HT1080 (cell line): ENCODE results near the gene LYPD1. TPM values are rescaled to one million over a fixed set of nuclear protein-coding genes. Genes with fewer than 3 reads are reported as not detected.
A peak's percentile ranks its signal among the peaks of the same experiment; 100 is the strongest.

ENCODE experiments used
- DNase-seq: peaks from one replicate; pipeline ENCODE4 v3.0.0-alpha.2; 2015; ENCODE audit warnings: low read depth
- total RNA-seq: library from RNA; depleted of rRNA; stranded (reverse); fragments of >200 nt; shearing (Covaris generic); gene quantifications from 2 replicates; pipeline ENCODE4 v1.2.3, GENCODE V29; 2014

The LYPD1 gene
- total RNA-seq, 1 experiment from 2014 or later, result 51.6 TPM

DNA sequence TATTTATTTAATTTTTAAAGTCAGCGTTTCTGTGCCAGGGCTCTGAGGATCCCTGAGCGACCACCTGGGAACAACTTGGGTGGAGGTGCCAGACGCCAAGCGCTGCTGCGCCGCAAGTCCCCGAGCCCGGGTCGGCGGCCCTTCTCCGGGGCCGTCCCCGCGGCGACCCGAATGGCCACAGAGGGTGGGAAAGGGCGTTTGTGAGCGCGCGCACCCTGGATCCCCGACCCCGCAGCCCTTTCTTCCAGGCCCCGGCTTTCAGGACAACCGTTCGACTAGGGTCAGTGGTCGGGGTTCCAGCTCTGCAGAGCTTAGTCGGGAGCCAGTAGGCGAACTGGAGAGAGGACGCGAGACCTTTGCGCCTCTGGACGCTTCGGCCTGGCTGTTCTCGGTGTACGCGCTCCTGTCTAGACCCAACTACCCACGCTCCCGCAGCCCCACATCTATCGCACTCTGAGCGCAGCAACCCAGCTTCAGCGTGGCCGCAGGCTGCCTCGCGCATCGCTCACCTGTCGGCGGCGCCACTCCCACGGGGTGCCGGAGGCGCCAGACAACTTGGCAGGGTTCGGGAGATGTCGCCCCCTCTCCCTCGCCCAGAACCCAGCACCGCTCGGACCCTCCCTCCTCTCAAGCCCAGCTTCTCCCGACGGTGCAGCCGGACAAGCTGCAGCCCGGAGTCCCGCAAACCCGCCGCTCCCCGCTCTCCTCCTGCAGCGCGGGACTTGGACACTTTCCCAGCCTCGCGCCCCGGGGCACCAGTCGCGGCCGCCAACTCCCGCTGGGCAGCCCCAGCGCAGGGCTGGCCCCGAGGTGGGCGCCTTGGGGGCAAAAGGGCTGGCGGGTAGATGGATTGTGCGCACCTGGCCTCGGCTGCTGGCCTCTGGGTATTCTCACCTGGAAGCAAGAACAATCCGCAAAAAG lies 758 bp downstream of the LYPD1 start:
- peak; percentile 20 for DNase-seq

- DNase-seq, result no peak
Observed at GRCh38 chr2:132668189-132668823, 1.7 kb downstream of the LYPD1 start.

DNA sequence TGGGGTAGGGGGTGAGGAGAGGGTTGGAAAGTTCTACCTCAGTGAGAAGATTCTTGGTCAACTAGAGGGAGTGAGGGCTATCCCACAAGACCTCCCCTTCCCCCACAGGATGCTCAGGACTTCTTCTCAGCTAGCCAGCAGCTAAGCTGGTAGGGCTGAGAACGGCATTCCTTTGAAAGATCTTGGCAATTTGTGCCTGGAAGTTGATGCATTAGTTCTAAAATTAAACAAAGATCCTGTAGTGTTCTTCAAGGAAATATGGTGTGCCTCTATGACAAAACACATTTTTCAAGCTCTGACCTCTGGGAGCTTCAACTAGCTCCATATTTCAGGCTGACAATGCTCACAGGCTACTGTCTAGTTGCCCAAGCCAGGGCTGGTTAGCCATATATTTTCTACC lies 2.3 kb downstream of the LYPD1 start:
- DNase-seq, result no peak

- DNase-seq, result no peak
Observed at GRCh38 chr2:132665401-132666140, 4.4 kb downstream of the LYPD1 start.

GRCh38 chr2:132664096-132664495 lies 5.9 kb downstream of the LYPD1 start:
- DNase-seq, result no peak

DNA sequence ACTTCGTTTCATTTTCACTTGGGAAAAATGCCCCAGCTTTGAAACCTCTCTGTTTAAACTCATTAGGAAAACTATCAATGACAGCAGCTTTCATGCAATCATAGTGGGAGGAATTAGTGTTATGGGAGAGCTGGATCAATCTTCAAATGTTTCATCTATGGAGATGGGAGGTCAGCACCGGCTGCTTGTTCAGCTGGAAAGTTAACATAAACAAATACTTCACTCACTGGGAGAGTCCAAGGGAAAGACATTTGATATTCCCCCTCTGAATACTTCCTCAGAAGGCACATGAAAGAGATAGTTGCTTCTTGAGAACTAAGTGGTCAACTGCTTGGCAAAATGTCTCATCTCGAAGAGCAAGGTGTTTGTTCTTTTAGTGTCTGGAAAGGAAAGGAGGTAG lies 7.3 kb downstream of the LYPD1 start:
- no peak for DNase-seq

DNA sequence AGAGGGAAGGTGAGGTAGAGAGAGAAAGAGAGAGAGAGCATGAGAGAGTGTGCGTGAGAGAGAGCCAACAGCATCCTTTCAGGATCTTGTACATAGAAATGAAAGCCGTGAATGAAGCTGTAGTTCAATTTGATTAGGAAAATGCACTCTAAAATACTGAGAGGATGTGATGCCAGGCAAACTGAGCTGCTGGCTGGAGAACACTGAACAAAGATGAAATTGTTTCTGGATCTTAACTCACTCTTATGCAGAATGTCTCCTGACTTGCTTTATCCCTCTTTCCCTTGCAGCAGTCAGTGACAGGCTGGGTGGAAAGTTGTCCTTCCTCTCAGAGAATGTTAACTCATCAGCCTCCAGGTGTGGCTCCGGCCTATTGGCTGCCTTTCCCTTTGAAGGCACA lies 10.7 kb downstream of the LYPD1 start:
- no peak for DNase-seq

DNA sequence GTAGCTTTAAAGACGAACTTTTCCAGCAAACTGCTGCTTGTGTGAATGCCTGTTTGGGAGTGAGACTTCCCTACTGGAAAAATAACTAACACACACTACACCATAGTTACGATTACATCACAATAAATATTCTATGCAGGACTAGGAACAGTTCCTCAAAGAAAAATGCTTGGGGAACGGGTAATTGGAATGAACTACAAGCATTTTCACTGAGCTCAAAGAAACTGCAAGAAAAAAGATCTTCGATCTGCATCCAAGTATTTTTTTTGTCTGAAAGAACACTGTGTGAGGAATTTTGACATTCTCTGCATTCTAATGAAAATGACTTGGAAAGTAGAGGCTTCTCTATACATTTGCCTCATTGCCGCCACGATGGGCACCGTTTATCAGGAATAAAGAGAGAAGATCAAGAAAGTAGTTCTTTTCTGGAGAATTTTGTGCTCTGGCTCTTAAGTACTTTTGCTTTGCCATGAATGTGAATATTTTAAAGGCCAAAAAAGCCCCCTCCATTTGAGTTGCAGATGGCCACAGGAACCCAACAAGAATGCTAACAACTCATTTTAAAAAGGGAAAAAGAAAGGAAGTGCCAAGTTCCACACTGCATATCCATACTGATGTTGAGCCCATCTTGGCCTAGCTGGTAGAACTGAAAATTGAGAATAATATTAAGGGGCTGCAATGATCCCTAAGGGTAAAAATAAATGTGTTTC lies 13.6 kb downstream of the LYPD1 start:
- no peak for DNase-seq

DNA sequence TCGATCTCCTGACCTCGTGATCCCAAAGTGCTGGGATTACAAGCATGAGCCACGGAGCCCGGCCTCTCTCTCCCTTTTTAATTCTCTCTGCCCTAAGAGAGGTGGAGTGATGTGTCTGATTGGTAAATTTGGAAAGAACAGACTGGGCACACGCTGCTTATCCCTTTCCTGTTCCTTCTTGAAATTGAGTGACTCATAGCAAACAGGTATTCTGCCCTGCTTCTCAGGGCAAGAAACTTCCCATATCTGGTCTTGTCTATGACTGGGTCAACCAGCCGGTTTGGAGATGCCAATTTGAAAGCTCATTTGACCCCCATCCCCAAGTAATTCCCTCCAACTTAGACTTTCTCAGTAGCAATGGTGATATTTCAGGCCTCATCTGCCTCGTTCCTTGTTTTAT lies 15.0 kb downstream of the LYPD1 start:
- DNase-seq, result no peak

GRCh38 chr2:132654335-132654734 lies 15.7 kb downstream of the LYPD1 start:
- no peak for DNase-seq

DNA sequence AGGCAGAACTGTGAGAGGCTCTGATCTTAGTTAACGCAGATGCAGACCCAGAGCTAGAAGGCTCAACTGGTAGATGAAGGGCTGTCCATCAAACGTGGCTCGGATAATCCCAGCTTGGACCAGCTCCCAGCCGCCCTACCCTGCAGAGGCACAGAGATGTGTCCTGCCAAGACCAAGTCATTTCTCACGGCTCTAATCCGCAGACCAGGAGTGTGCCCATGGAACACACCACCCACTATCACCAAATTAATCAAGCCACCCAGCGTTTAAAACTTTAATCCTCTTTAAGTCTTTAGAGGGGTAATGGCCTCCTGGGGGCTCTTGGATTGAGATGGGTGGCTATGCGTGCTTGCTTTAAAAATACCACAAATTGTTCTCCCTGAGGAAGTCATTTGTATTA lies 17.5 kb downstream of the LYPD1 start:
- DNase-seq, result no peak

GRCh38 chr2:132651115-132652045 lies 18.6 kb downstream of the LYPD1 start:
- DNase-seq, result peak; percentile 46

DNA sequence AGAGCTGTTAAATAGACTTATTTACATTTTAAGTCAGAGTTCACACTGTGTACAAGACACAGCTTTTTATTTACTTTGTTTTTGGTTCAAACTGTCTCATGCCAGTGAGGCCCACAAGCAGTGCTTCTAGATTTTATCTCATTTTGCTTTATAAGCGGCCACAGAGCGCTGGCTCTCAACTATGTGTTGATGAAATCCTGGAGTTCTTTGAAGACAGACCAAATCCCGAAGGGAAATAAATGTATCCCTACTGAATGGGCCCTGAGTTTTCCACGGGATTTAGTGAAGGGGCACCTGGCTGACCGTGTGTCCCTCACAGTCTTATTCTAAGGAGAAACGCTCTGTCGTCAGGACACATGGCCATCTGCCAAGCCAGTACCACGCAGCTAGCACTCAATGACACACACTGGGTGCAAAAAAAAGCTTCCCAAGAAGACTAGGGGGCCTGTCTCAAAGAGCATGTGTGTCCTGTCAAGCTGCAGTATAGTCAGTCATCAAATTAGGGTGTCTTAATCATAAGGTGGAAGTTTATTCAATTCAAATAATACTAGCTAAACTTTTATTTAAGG lies 23.4 kb downstream of the LYPD1 start:
- no peak for DNase-seq

GRCh38 chr2:132645722-132646539 lies 24.1 kb downstream of the LYPD1 start:
- no peak for DNase-seq

- no peak for DNase-seq
Observed at GRCh38 chr2:132645176-132645575, 24.8 kb downstream of the LYPD1 start.

GRCh38 chr2:132642415-132642814 lies 27.6 kb downstream of the LYPD1 start:
- DNase-seq, result no peak

- no peak for DNase-seq
Observed at GRCh38 chr2:132641819-132642218, 28.2 kb downstream of the LYPD1 start.

DNA sequence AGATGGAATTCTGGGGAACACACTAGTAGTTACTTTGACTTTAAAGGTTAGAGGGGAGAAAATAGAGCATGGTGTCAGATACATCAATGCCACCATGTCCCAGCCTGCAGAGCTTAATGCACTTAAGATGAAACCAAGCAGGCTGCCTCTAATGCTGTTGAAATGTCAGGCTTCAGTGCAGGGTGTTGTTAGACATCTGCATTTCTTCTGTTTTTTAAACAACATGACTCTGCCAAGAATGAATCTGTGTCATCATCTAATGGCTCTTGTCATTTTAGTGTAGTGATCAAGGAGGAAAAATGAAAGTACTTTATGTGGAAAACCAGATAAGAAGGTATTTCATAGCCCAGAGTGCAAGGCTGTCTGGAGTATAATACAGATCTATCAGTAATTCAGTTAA lies 29.9 kb downstream of the LYPD1 start:
- no peak for DNase-seq
